Esophagus squamous epithelium (tissue), 5 donors: ENCODE data around the gene LRRC38. TPM values are rescaled to one million over a fixed set of nuclear protein-coding genes. Genes with fewer than 3 reads are reported as not detected.
"Not testable (repeated sequence)": the region's sequence is repeated elsewhere in the genome, so short reads cannot be mapped to it uniquely, and the experiment has no call there.

ENCODE experiments used
- DNase-seq: peaks from one replicate; lab custom pipeline; 2025; lab: John Stamatoyannopoulos, UW
- H3K27ac ChIP-seq, 4 donors: fragments of 200-600 bp; sonication (generic); one replicate each; pipeline ENCODE4 v1.5.1; 2016 to 2019; ENCODE audit warnings: mild to moderate bottlenecking in 1 of 4
- H3K27me3 ChIP-seq, 4 donors: fragments of 200-600 bp; sonication (generic); 1 replicate in 3 of 4; 2 replicates in 1 of 4; pipeline versions ENCODE4 v1.5.1 to v1.6.0; 2017 to 2021; ENCODE audit warnings: antibody characterized with exemption in 1 of 4
- H3K36me3 ChIP-seq, 3 donors: fragments of 200-600 bp; sonication (generic); one replicate each; pipeline ENCODE4 v1.5.1; 2016 to 2019
- H3K4me1 ChIP-seq, 3 donors: fragments of 200-600 bp; sonication (generic); one replicate each; pipeline ENCODE4 v1.5.1; 2017 to 2019
- H3K4me3 ChIP-seq, 4 donors: fragments of 200-600 bp; sonication (generic); 1 replicate in 3 of 4; 2 replicates in 1 of 4; pipeline ENCODE4 v1.5.1; 2016 to 2019; ENCODE audit warnings: mild to moderate bottlenecking in 2 of 4, moderate library complexity in 1 of 4
- H3K9me3 ChIP-seq, 3 donors: fragments of 200-600 bp; sonication (generic); one replicate each; pipeline ENCODE4 v1.5.1; 2016 to 2019
- CTCF ChIP-seq, 6 experiments: fragments of 450-650 bp in 4 of 6; fragments of 200-600 bp in 2 of 6; sonication (generic) in 2 of 6; IDR thresholded peaks; one replicate each; pipeline ENCODE4 v1.5.1; 2016 to 2019; ENCODE audit warnings: antibody characterized with exemption in 6 of 6, mild to moderate bottlenecking in 4 of 6, moderate library complexity in 4 of 6
- POLR2A ChIP-seq, 4 donors: fragments of 450-650 bp; IDR thresholded peaks; one replicate each; pipeline ENCODE4 v1.6.1; 2017; ENCODE audit warnings: antibody characterized with exemption in 4 of 4, mild to moderate bottlenecking in 4 of 4, moderate library complexity in 3 of 4
- WGBS, 2 donors: methylation state at CpG; one replicate each; pipeline ENCODE4 v1.1.5; 2018; 5-methylcytosine and 5-hydroxymethylcytosine counted together
- intact Hi-C: fragments of 100-400 bp; cut with DNase I; formaldehyde crosslinking; loops from one replicate; pipeline ENCODE4 v1.15.0; 2022
- total RNA-seq, 4 donors: library from RNA; depleted of rRNA; stranded (reverse); fragments of >200 nt; gene quantifications; one replicate each; pipeline ENCODE4 v1.1.0, GENCODE V29; 2016
- donor health status: DM: yes; HTN: yes; CAD: no.

The LRRC38 gene, protein sequence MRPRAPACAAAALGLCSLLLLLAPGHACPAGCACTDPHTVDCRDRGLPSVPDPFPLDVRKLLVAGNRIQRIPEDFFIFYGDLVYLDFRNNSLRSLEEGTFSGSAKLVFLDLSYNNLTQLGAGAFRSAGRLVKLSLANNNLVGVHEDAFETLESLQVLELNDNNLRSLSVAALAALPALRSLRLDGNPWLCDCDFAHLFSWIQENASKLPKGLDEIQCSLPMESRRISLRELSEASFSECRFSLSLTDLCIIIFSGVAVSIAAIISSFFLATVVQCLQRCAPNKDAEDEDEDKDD
- total RNA-seq: under 1 TPM in 1 of 4 donors, not detected in 3; 0.19 TPM

- H3K36me3 ChIP-seq: no peaks in the 10 kb centered on the region
- peaks cover 0 to 4% (median 0%) of the 10 kb centered on the region in 3 donors for H3K9me3 ChIP-seq
- WGBS, 2 donors: 6 to 7% methylated on average over 9 to 23 of the region's 34 CpGs
These were observed at the start of gene LRRC38 for GRCh38 chr1:13513895-13514546. Gene LRRC38, minus strand, starts transcription at chr1:13514003. Its CDS starts 410 bp downstream, at chr1:13513593.

GRCh38 chr1:13562981-13563380, 49.2 kb upstream of the LRRC38 start:
- H3K27me3 ChIP-seq: peaks cover 0 to 52% (median 0%) of the 10 kb centered on the region in 4 donors
- H3K9me3 ChIP-seq, H3K36me3 ChIP-seq, H3K4me1 ChIP-seq, H3K27ac ChIP-seq, DNase-seq, intact Hi-C loops, H3K4me3 ChIP-seq: not testable (repeated sequence)
- WGBS, 2 donors: 82 to 87% methylated on average over 9 to 10 of the region's 11 CpGs

More at GRCh38 chr1:13513895-13514546, at the start of gene LRRC38:
- Histone ChIP-seq H3K4me3 (peak within 1 kb of the TSS; percentile 1 to 45 (median 17)), H3K27me3 (peaks cover 5 to 100% (median 7%) of the 10 kb centered on the region in 4 donors), H3K4me1 (peaks cover 0 to 18% (median 10%) of the 10 kb centered on the region in 3 donors), H3K27ac (no peak within 1 kb of the TSS)
- DNase-seq: no peak
- intact Hi-C loops: no loop called here
- TF ChIP-seq CTCF (IDR thresholded peaks at IDR 0.05) (no peak), POLR2A (IDR thresholded peaks at IDR 0.05) (no peak)

GRCh38 chr1:13560541-13560940, 46.7 kb upstream of the LRRC38 start:
- no peak overlapping the region for H3K4me3 ChIP-seq
- WGBS, 2 donors: 77 to 89% methylated on average over 3 to 5 of the region's 6 CpGs
- H3K4me1 ChIP-seq: peaks cover 0 to 4% (median 0%) of the 10 kb centered on the region in 3 donors
- peaks cover 0 to 57% (median 0%) of the 10 kb centered on the region in 4 donors for H3K27me3 ChIP-seq
- H3K9me3 ChIP-seq: no peaks in the 10 kb centered on the region
- no peak overlapping the region for H3K27ac ChIP-seq
- intact Hi-C loops: no loop called here
- no peaks in the 10 kb centered on the region for H3K36me3 ChIP-seq
- no peak for TF ChIP-seq POLR2A (IDR thresholded peaks at IDR 0.05)
- no peak for TF ChIP-seq CTCF (IDR thresholded peaks at IDR 0.05)
- DNase-seq: no peak

GRCh38 chr1:13556224-13556764, 42.5 kb upstream of the LRRC38 start:
- no peak for DNase-seq
- Histone ChIP-seq H3K27me3 (peaks cover 0 to 68% (median 0%) of the 10 kb centered on the region in 4 donors), H3K9me3 (no peaks in the 10 kb centered on the region), H3K4me1 (peaks cover 0 to 4% (median 0%) of the 10 kb centered on the region in 3 donors), H3K4me3 (no peak overlapping the region), H3K27ac (no peak overlapping the region), H3K36me3 (no peaks in the 10 kb centered on the region)
- TF ChIP-seq POLR2A (IDR thresholded peaks at IDR 0.05) (no peak), CTCF (IDR thresholded peaks at IDR 0.05) (no peak)
- WGBS, 2 donors: 38 to 44% methylated on average over 6 of the region's 6 CpGs
- intact Hi-C loops: no loop called here

DNA sequence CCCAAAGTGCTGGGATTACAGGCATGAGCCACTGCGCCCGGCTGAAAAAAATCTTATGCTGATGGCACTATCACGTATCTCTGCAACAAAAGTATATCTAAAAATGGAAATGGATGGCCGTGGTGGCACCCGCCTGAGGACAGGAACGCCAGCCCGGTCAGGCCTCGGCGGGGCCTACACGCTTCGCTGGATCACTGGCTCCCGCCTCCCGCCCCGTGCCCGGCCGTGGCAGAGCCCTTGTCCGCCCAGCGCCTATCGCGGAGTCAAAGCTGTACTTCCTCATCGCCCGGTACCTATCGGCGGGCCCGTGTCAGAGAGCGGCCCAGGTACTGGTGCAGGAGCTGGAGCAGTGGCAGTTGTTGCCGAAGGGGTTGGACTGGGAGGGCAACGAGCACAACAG, 41.0 kb upstream of the LRRC38 start:
- H3K27me3 ChIP-seq: peaks cover 0 to 56% (median 0%) of the 10 kb centered on the region in 4 donors
- no peaks in the 10 kb centered on the region for H3K9me3 ChIP-seq
- TF ChIP-seq POLR2A (IDR thresholded peaks at IDR 0.05): no peak
- no peak for TF ChIP-seq CTCF (IDR thresholded peaks at IDR 0.05)
- no peak overlapping the region for H3K4me3 ChIP-seq
- peaks cover 0 to 12% (median 0%) of the 10 kb centered on the region in 3 donors for H3K4me1 ChIP-seq
- no peak for DNase-seq
- intact Hi-C loops: no loop called here
- H3K36me3 ChIP-seq: no peaks in the 10 kb centered on the region
- 94 to 96% methylated on average over 16 to 18 of the region's 28 CpGs for WGBS, 2 donors
- H3K27ac ChIP-seq: no peak overlapping the region
